Measurements from ENCODE around the gene ERMARD.

DNA sequence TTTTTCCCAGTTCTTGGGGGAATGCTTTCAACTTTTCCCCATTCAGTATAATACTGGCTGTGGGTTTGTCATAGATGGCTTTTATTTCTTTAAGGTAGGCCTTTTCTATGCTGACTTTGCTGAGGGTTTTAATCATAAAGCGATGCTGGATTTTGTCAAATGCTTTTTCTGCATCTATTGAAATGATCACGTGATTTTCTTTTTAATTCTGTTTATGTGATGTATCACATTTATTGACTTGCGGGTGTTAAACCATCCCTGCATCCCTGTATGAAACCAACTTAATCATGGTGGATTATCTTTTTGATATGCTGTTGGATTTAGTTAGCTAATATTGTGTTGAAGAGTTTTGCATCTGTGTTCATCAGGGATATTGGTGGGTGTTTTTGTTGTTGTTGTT, 65.6 kb downstream of the ERMARD start:
- no peak for TF ChIP-seq ELF4 (IDR thresholded peaks at IDR 0.05)
- TF ChIP-seq, protein P1, sequence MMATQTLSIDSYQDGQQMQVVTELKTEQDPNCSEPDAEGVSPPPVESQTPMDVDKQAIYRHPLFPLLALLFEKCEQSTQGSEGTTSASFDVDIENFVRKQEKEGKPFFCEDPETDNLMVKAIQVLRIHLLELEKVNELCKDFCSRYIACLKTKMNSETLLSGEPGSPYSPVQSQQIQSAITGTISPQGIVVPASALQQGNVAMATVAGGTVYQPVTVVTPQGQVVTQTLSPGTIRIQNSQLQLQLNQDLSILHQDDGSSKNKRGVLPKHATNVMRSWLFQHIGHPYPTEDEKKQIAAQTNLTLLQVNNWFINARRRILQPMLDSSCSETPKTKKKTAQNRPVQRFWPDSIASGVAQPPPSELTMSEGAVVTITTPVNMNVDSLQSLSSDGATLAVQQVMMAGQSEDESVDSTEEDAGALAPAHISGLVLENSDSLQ (IDR thresholded peaks at IDR 0.05) = no peak
- TF ChIP-seq FOXK2 (IDR thresholded peaks at IDR 0.05) = no peak
- TF ChIP-seq NFRKB (IDR thresholded peaks at IDR 0.05) = no peak
- no peak for TF ChIP-seq LEF1 (IDR thresholded peaks at IDR 0.05; ENCODE audit: borderline replicate concordance)
